ENCODE measurements around the gene PDCD11.
A peak's percentile ranks its signal among the peaks of the same experiment; 100 is the strongest.

PDCD11 gene

DNA sequence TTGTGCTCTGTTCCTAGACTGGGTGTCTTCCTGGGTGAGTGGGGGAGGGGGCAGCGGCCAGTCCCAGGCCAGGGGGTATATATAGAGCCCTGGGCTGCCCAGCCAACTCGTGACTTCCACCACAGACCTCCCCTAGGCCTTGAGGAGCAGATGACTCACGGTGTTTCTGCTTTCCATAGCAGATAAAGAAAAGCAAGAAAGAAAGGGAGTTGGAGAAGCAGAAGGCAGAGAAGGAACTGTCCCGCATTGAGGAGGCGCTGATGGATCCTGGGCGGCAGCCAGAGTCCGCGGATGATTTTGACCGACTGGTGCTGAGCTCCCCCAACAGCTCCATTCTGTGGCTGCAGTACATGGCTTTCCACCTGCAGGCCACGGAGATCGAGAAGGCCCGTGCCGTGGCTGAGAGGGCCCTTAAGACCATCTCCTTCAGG lies 45.6 kb downstream of the PDCD11 start:
- no peak overlapping the region for H3K4me3 ChIP-seq (ENCODE audit: low read depth, low read length)

DNA sequence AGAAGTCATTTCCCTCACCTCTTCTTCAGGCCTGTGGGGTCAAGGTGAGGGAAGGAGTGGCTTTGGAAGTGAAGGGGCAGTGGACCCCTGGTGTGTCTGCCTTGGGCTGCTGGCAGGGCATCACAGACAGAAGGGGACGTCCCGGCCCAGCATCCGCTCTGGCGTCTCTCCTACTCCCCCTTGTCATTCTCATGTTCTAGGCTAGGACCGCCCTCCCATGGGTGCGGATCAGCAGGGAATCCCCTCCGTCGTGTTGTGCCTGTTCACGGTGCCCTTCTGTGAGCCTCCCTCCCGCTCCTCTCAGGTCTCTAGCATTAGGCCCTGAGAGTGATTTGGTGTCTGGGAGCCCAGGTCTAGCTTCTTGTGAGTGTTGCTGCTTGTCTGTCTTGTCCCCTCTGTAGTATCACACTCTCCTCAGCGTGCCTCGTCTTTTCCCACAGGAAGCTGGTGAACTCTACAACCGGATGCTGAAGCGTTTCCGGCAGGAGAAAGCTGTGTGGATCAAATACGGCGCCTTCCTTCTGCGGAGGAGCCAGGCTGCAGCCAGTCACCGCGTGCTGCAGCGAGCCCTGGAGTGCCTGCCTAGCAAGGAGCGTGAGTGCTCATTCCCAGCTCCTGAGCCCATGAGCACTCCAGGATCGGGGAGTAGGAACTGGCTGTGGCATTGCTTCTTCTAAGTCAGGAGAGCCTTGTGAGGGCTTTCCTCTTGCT lies 47.2 kb downstream of the PDCD11 start:
- Histone ChIP-seq H3K27me3 (ENCODE audit: control insufficient read depth, insufficient read depth, low read length) (no peaks in the 10 kb centered on the region), H3K9me3 (ENCODE audit: control insufficient read depth, insufficient read depth, low read length) (no peaks in the 10 kb centered on the region), H3K36me3 (ENCODE audit: control insufficient read depth, insufficient read depth, low read length) (peaks cover 70% of the 10 kb centered on the region), H3K4me3 (ENCODE audit: low read depth, low read length) (no peak overlapping the region), H3K9ac (ENCODE audit: low read depth, low read length) (no peak overlapping the region), H3K4me1 (ENCODE audit: control insufficient read depth, insufficient read depth, low read length) (no peaks in the 10 kb centered on the region)

More for the DNA sequence above, 45.6 kb downstream of the PDCD11 start:
- Histone ChIP-seq H3K27me3 (ENCODE audit: control insufficient read depth, insufficient read depth, low read length) (no peaks in the 10 kb centered on the region), H3K36me3 (ENCODE audit: control insufficient read depth, insufficient read depth, low read length) (peaks cover 80% of the 10 kb centered on the region), H3K4me1 (ENCODE audit: control insufficient read depth, insufficient read depth, low read length) (no peaks in the 10 kb centered on the region), H3K9me3 (ENCODE audit: control insufficient read depth, insufficient read depth, low read length) (no peaks in the 10 kb centered on the region), H3K9ac (ENCODE audit: low read depth, low read length) (no peak overlapping the region)

DNA sequence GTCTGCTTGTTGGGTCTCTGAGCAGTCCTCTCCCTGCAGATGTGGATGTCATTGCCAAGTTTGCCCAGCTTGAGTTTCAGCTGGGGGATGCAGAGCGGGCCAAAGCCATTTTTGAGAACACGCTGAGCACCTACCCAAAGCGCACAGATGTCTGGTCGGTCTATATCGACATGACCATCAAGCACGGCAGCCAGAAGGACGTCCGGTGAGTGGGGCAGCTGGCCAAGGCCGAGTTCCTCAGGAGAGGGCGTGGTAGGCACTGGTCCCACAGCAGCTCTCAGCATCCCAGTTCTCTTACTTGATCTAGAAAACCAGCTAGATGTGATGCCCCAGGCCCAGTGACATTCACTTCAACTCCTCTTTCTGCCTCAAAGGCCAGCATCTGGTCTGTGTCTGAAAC lies 48.1 kb downstream of the PDCD11 start:
- no peaks in the 10 kb centered on the region for H3K4me1 ChIP-seq (ENCODE audit: control insufficient read depth, insufficient read depth, low read length)
- no peak overlapping the region for H3K9ac ChIP-seq (ENCODE audit: low read depth, low read length)
- H3K36me3 ChIP-seq (ENCODE audit: control insufficient read depth, insufficient read depth, low read length) = peaks cover 62% of the 10 kb centered on the region
- H3K9me3 ChIP-seq (ENCODE audit: control insufficient read depth, insufficient read depth, low read length) = no peaks in the 10 kb centered on the region
- no peaks in the 10 kb centered on the region for H3K27me3 ChIP-seq (ENCODE audit: control insufficient read depth, insufficient read depth, low read length)
- H3K4me3 ChIP-seq (ENCODE audit: low read depth, low read length) = no peak overlapping the region

DNA sequence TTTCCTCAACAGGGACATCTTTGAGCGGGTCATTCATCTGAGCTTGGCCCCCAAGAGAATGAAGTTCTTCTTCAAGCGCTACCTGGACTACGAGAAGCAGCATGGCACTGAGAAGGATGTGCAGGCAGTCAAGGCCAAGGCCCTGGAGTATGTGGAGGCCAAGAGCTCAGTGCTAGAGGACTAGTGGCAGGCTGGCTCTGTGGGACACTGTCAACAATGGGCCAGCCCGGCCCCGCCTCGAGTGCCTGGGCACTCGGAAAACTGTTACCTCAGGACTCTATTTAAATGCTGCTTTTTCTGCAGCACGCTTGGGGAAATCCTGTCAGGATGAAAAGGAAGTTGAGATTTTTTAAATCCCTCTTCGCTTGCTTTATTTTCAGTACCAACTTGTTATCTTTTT lies 48.9 kb downstream of the PDCD11 start:
- H3K36me3 ChIP-seq (ENCODE audit: control insufficient read depth, insufficient read depth, low read length) = peaks cover 56% of the 10 kb centered on the region
- no peaks in the 10 kb centered on the region for H3K27me3 ChIP-seq (ENCODE audit: control insufficient read depth, insufficient read depth, low read length)
- H3K4me1 ChIP-seq (ENCODE audit: control insufficient read depth, insufficient read depth, low read length) = no peaks in the 10 kb centered on the region
- H3K9ac ChIP-seq (ENCODE audit: low read depth, low read length) = no peak overlapping the region
- H3K9me3 ChIP-seq (ENCODE audit: control insufficient read depth, insufficient read depth, low read length) = no peaks in the 10 kb centered on the region
- H3K4me3 ChIP-seq (ENCODE audit: low read depth, low read length) = no peak overlapping the region

DNA sequence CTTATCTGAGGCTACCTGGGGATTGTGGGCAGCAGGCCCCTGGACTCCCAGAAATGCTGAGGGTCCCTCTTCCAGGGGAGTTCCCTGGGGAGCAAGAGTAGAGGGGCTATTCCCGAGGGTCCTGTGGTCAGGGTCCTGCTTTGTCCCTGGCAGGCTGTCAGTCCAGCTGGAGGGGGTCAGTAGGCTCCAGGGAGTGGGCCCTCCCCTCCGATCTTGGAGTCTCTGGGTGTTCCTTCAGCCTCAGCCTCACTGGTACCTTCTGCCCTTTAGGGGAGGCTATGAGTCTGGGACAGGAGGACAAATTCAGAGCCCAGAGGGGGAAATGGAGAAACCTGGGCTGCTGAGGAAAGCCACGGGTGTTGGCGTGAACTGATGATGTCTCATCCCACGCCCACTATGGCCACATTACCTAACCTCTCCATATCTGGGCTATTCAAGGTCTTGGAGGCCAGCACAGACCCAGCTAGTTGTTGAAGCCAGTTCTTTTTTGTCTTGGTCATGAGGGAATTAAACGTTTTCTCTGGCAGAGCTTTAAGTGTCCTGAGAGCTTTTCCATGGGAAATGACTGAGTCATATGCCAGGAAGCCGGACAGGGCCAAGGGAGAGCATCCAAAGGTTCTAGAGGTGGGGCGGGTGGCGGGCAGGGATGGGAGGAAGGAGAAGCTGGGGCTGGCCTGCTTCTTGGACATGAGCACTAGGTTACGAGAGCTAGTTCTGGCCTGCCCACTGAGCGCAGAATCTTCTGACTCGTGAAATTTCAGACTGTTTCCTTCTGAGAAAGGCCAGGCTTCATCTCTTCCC lies 49.5 kb downstream of the PDCD11 start:
- no peaks in the 10 kb centered on the region for H3K27me3 ChIP-seq (ENCODE audit: control insufficient read depth, insufficient read depth, low read length)
- peaks cover 2% of the 10 kb centered on the region for H3K4me1 ChIP-seq (ENCODE audit: control insufficient read depth, insufficient read depth, low read length)
- no peak overlapping the region for H3K9ac ChIP-seq (ENCODE audit: low read depth, low read length)
- H3K4me3 ChIP-seq (ENCODE audit: low read depth, low read length) = no peak overlapping the region
- no peaks in the 10 kb centered on the region for H3K9me3 ChIP-seq (ENCODE audit: control insufficient read depth, insufficient read depth, low read length)
- H3K36me3 ChIP-seq (ENCODE audit: control insufficient read depth, insufficient read depth, low read length) = peaks cover 52% of the 10 kb centered on the region

DNA sequence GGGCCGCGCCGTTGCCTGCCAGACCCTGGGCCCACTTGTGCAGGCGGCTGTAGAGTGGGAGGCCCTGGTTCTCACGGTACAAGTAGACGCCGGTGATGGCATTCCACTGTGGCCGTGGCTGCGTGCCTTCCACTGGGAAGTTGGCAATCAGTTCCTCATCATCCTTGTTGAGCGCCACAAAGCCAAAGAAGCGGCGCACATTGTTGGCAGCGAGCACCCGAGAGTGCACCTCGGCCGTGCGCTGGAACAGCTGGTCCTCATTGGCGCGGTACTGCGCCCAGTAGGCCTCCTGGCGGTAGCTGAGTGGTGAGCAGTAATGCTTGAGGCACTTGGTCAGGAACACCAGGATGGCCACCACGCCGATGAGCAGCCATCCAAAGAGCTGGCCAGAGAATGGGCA lies 50.8 kb downstream of the PDCD11 start:
- Histone ChIP-seq H3K9me3 (ENCODE audit: control insufficient read depth, insufficient read depth, low read length) (no peaks in the 10 kb centered on the region), H3K9ac (ENCODE audit: low read depth, low read length) (no peak overlapping the region), H3K27me3 (ENCODE audit: control insufficient read depth, insufficient read depth, low read length) (no peaks in the 10 kb centered on the region), H3K4me3 (ENCODE audit: low read depth, low read length) (no peak overlapping the region), H3K36me3 (ENCODE audit: control insufficient read depth, insufficient read depth, low read length) (peaks cover 40% of the 10 kb centered on the region), H3K4me1 (ENCODE audit: control insufficient read depth, insufficient read depth, low read length) (peaks cover 4% of the 10 kb centered on the region)

DNA sequence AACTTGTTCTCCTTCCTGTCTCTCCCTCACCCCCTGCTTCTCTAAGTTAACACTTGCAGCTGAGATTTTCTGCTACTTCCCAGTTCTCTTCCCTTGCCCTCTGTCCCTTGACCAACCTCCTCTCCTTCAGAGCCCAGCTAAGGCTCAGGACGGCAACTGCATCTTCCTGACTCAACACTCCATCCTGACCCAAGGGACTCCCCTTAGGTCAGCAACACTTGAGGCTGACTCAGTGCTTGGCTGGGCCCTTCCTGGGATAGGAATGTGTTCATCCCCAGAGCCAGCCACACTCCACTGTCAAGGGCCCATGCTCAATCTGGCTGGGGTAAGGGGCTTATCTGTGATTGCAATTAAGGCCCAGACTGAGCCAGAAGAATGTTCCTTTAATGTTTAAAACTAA lies 52.3 kb downstream of the PDCD11 start:
- Histone ChIP-seq H3K4me3 (ENCODE audit: low read depth, low read length) (no peak overlapping the region), H3K27me3 (ENCODE audit: control insufficient read depth, insufficient read depth, low read length) (no peaks in the 10 kb centered on the region), H3K4me1 (ENCODE audit: control insufficient read depth, insufficient read depth, low read length) (peaks cover 8% of the 10 kb centered on the region), H3K36me3 (ENCODE audit: control insufficient read depth, insufficient read depth, low read length) (peaks cover 25% of the 10 kb centered on the region), H3K9me3 (ENCODE audit: control insufficient read depth, insufficient read depth, low read length) (no peaks in the 10 kb centered on the region), H3K9ac (ENCODE audit: low read depth, low read length) (no peak overlapping the region)

DNA sequence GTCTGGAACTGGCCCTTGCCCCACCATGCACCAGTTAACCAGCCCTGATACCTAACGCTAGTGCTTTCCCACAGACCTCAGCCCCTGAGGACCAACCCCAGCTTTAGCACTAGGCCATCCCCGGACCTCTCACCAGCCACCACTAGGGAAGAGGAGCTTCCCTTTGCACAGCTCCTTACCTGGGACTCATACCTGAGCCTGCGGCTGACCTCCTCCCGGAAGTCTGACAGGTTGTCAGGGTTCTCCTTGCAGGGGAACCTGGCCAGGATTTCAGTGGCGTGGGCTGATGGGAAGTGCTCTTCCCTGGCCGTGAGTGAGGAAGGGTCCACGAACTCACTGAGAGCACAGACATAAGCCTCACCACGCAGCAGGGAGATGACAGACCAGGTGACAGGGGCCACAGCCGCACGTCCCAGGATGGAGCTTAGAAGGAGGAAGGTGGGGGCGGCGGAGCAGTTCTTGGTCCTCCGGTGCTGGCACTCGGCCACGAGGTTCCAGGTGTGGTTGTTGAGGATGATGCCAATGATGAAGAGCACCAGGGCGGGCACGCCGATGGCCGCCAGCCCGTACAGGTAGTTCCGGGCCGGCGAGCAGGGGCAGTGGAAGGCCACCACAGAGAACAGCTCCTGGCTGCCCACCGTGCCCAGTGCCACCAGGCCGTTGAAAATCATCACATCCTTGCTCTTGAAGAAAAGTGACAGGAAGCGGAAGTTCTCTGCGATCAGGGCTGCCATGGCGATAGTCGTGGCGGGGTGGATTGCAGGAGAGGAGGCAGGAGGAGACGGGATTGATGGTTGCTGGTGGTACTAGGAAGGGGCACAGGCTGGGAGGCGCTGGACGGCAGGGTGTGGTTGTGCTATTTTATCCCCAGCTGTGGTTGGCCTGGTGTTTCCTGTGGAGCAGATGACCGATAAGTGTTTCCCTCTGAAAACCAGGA lies 53.0 kb downstream of the PDCD11 start:
- Histone ChIP-seq H3K4me3 (ENCODE audit: low read depth, low read length) (no peak overlapping the region), H3K9ac (ENCODE audit: low read depth, low read length) (no peak overlapping the region)

DNA sequence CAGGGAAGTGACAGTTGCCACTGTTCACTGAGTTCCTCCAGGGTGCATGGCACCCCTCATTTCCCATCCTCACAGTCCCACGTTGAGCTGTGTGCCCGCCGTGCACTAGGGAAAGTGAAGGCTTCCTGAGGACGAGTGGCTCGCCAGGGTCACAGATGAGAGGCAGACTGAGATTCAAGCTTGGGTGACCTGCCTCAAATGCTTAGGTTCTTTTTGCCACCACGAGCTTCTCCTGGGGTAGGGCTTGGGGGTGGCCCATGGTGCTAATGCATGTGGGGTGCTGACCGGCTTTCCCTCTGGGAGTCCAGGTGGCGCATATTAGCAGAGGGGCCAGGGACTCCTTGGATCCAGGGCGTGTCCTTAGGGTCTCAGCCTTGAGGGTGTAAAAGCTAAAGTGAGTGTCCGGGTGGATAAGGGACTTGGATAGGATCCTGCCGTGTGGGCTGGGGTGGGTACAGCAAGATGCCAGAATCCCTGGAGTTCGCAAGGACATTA lies 53.8 kb downstream of the PDCD11 start:
- no peaks in the 10 kb centered on the region for H3K9me3 ChIP-seq (ENCODE audit: control insufficient read depth, insufficient read depth, low read length)
- no peak overlapping the region for H3K9ac ChIP-seq (ENCODE audit: low read depth, low read length)
- no peak overlapping the region for H3K4me3 ChIP-seq (ENCODE audit: low read depth, low read length)
- H3K27me3 ChIP-seq (ENCODE audit: control insufficient read depth, insufficient read depth, low read length) = no peaks in the 10 kb centered on the region
- H3K36me3 ChIP-seq (ENCODE audit: control insufficient read depth, insufficient read depth, low read length) = peaks cover 10% of the 10 kb centered on the region
- H3K4me1 ChIP-seq (ENCODE audit: control insufficient read depth, insufficient read depth, low read length) = peaks cover 8% of the 10 kb centered on the region

More for the DNA sequence above, 53.0 kb downstream of the PDCD11 start:
- peaks cover 8% of the 10 kb centered on the region for H3K4me1 ChIP-seq (ENCODE audit: control insufficient read depth, insufficient read depth, low read length)
- H3K9me3 ChIP-seq (ENCODE audit: control insufficient read depth, insufficient read depth, low read length) = no peaks in the 10 kb centered on the region
- H3K27me3 ChIP-seq (ENCODE audit: control insufficient read depth, insufficient read depth, low read length) = no peaks in the 10 kb centered on the region
- peaks cover 17% of the 10 kb centered on the region for H3K36me3 ChIP-seq (ENCODE audit: control insufficient read depth, insufficient read depth, low read length)

DNA sequence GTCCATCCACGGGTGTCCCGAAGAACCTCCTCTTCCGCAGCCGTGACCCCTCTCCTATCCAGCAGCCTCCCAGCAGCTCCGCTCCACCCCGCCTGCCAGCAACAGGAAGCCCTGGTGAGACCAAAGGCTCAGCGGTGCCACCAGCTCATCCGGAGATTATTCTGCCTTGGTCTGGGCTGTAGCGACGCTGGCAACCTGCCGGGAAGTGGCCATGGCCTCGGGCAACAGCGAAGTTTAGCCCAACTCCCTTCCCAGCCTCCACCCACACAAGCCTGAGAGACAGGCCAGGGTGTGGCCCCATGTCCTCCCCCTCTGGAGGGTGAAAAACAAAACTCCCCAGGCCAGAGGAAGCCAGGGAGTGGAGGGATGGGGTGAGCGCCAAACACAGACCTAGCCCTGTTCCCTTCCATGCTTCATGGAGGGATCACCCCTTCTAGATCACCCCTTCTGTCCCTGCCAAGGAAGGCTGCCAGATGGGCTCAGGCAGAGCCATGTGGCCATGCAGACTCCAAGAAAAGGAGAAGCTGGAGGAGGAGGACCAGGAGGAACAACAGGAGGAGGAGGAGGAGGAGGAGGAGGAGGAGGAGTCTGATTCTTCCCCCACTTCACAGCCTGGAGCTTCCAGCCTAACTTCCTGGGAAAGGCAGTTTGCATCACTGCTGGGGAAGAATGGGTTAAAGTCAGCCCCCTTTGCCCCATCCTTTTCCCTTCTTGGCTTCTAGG lies 54.8 kb downstream of the PDCD11 start:
- no peaks in the 10 kb centered on the region for H3K27me3 ChIP-seq (ENCODE audit: control insufficient read depth, insufficient read depth, low read length)
- H3K9ac ChIP-seq (ENCODE audit: low read depth, low read length) = peak overlapping the region; percentile 47
- H3K36me3 ChIP-seq (ENCODE audit: control insufficient read depth, insufficient read depth, low read length) = no peaks in the 10 kb centered on the region
- peaks cover 8% of the 10 kb centered on the region for H3K4me1 ChIP-seq (ENCODE audit: control insufficient read depth, insufficient read depth, low read length)
- no peaks in the 10 kb centered on the region for H3K9me3 ChIP-seq (ENCODE audit: control insufficient read depth, insufficient read depth, low read length)
- H3K4me3 ChIP-seq (ENCODE audit: low read depth, low read length) = peak overlapping the region; percentile 39

Measured in iPS-15b (cell line).